Fibroblast of lung (primary cell): ENCODE data around the gene RSKR. TPM values are rescaled to one million over a fixed set of nuclear protein-coding genes. Genes with fewer than 3 reads are reported as not detected.
A peak's percentile ranks its signal among the peaks of the same experiment; 100 is the strongest.

ENCODE experiments used
- DNase-seq, 2 donors: peaks; one replicate each; pipeline versions ENCODE4 v3.0.0 to v3.0.0-alpha.2; 2010; ENCODE audit warnings: low read depth in 2 of 2
- H2AFZ ChIP-seq: 2 replicates; pipeline ENCODE4 v1.5.1; 2012; ENCODE audit warnings: low read length, control low read depth, inconsistent platforms
- H3K27ac ChIP-seq: 2 replicates; pipeline ENCODE4 v1.5.1; 2011; ENCODE audit warnings: low read length, control low read depth; ENCODE audit not compliant: insufficient read depth
- H3K27me3 ChIP-seq: 2 replicates; pipeline ENCODE4 v1.5.1; 2011; ENCODE audit warnings: mild to moderate bottlenecking, low read length; ENCODE audit not compliant: control insufficient read depth, insufficient read depth
- H3K36me3 ChIP-seq: 2 replicates; pipeline ENCODE4 v1.5.1; 2011; ENCODE audit warnings: low read length; ENCODE audit not compliant: control insufficient read depth, insufficient read depth
- H3K4me1 ChIP-seq: 2 replicates; pipeline ENCODE4 v1.5.1; 2011; ENCODE audit warnings: low read length; ENCODE audit not compliant: control insufficient read depth, insufficient read depth; ENCODE audit errors: extremely low read depth
- H3K4me2 ChIP-seq: 2 replicates; pipeline ENCODE4 v1.5.1; 2011; ENCODE audit warnings: low read length, control low read depth; ENCODE audit not compliant: insufficient read depth; ENCODE audit errors: extremely low read depth
- H3K4me3 ChIP-seq, 4 experiments: fragments of 200-600 bp in 1 of 4; sonication (generic) in 1 of 4; replicated peaks in 1 of 4; 2 replicates each; pipeline ENCODE4 v1.5.1; 2011 to 2016; ENCODE audit warnings: low read length in 4 of 4, low read depth in 3 of 4, mild to moderate bottlenecking in 3 of 4, control low read depth in 2 of 4, inconsistent platforms in 1 of 4, mixed read lengths in 1 of 4; ENCODE audit not compliant: insufficient read depth in 1 of 4; ENCODE audit errors: control extremely low read depth in 1 of 4
- H3K79me2 ChIP-seq: 2 replicates; pipeline ENCODE4 v1.5.1; 2012; ENCODE audit warnings: mild to moderate bottlenecking, low read length, inconsistent platforms; ENCODE audit not compliant: control insufficient read depth, insufficient read depth
- H3K9ac ChIP-seq: 2 replicates; pipeline ENCODE4 v1.5.1; 2011; ENCODE audit warnings: mild to moderate bottlenecking, low read length, control low read depth; ENCODE audit not compliant: insufficient read depth
- H3K9me3 ChIP-seq: 2 replicates; pipeline ENCODE4 v1.5.1; 2012; ENCODE audit warnings: low read depth, low read length; ENCODE audit not compliant: control insufficient read depth, insufficient read depth
- H4K20me1 ChIP-seq: 2 replicates; pipeline ENCODE4 v1.5.1; 2011; ENCODE audit warnings: low read length; ENCODE audit not compliant: control insufficient read depth, insufficient read depth; ENCODE audit errors: extremely low read depth
- EZH2 ChIP-seq: IDR thresholded peaks from 2 replicates; pipeline ENCODE4 v1.5.1; 2012; ENCODE audit warnings: low read length, control low read depth, mild to moderate bottlenecking; ENCODE audit errors: missing control alignments
- polyA plus RNA-seq, 2 donors: library from polyadenylated mRNA; depleted of rRNA in 1 of 2; stranded (reverse) in 1 of 2; unstranded in 1 of 2; fragments of >200 nt; gene quantifications; 2 replicates each; pipeline ENCODE4 v1.2.1, GENCODE V29; 2011 to 2012; ENCODE audit warnings: missing spikeins in 1 of 2
- total RNA-seq: library from RNA; depleted of rRNA; stranded (reverse); fragments of >200 nt; gene quantifications from 2 replicates; pipeline ENCODE4 v1.2.1, GENCODE V29; 2014
- TF ChIP-seq, protein P1 (sequence below), 2 donors: IDR thresholded peaks in 1 of 2; conservative IDR thresholded peaks in 1 of 2; 1 replicate in 1 of 2; 2 replicates in 1 of 2; pipeline ENCODE4 v1.5.1; 2011 to 2012; ENCODE audit warnings: low read length in 2 of 2, control low read depth in 1 of 2, inconsistent platforms in 1 of 2, low read depth in 1 of 2, mild to moderate bottlenecking in 1 of 2

RSKR gene
- total and polyA plus RNA-seq, 2 donors (not counting 1 experiment from before 2014, with no cell fraction given), result 1.8 to 3.8 TPM

DNA sequence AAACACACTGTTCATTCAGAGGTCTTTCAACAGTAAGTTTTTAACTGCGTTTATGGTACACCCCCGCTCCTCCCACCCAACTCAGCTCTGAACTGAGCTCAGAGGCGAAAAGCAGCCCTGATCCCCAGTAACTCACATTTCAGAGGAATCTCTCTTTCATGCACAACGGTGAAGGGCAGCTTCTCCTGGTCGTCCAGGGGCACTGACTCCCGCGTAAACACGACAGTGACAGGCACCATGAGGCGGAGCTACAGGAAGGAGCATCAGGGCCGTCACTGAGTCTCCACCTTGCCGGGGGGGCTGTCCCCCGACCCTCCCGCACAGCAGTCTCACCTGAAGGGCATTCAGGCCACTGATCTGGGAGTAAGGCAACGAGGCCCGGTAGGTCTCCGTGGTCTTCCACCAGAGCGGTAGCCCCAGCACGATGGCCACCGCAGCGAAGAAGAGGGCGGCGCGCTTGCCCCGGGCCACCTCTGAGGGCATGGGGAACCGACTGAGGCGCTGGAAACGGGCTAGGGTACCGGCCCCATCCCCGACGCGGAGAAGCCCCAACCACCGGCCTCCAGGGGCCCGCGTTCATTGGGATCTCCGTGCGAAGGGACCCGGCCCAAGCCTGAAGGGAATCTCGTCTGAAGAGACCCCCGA lies 43.1 kb downstream of the RSKR start:
- no peak for DNase-seq
- H3K4me2 ChIP-seq, result peak overlapping the region; percentile 89
- H3K4me3 ChIP-seq, result peak overlapping the region; percentile 80 to 94 (median 89)
- peak overlapping the region; percentile 59 for H2AFZ ChIP-seq
- H3K4me1 ChIP-seq, result no peaks in the 10 kb centered on the region
- peaks cover 5% of the 10 kb centered on the region for H3K36me3 ChIP-seq
- no peaks in the 10 kb centered on the region for H4K20me1 ChIP-seq
- no peaks in the 10 kb centered on the region for H3K27me3 ChIP-seq
- peak overlapping the region; percentile 59 for H3K27ac ChIP-seq
- peaks cover 12% of the 10 kb centered on the region for H3K79me2 ChIP-seq
- no peaks in the 10 kb centered on the region for H3K9me3 ChIP-seq
- peak overlapping the region; percentile 83 for H3K9ac ChIP-seq
- TF ChIP-seq, protein P1, sequence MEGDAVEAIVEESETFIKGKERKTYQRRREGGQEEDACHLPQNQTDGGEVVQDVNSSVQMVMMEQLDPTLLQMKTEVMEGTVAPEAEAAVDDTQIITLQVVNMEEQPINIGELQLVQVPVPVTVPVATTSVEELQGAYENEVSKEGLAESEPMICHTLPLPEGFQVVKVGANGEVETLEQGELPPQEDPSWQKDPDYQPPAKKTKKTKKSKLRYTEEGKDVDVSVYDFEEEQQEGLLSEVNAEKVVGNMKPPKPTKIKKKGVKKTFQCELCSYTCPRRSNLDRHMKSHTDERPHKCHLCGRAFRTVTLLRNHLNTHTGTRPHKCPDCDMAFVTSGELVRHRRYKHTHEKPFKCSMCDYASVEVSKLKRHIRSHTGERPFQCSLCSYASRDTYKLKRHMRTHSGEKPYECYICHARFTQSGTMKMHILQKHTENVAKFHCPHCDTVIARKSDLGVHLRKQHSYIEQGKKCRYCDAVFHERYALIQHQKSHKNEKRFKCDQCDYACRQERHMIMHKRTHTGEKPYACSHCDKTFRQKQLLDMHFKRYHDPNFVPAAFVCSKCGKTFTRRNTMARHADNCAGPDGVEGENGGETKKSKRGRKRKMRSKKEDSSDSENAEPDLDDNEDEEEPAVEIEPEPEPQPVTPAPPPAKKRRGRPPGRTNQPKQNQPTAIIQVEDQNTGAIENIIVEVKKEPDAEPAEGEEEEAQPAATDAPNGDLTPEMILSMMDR (conservative IDR thresholded peaks at IDR 0.05 in 1 of 2, IDR thresholded peaks at IDR 0.05 in 1 of 2; ENCODE audit: low read depth in 1 of 2, low read length in 2 of 2), result no peak
- TF ChIP-seq EZH2, result no peak

DNA sequence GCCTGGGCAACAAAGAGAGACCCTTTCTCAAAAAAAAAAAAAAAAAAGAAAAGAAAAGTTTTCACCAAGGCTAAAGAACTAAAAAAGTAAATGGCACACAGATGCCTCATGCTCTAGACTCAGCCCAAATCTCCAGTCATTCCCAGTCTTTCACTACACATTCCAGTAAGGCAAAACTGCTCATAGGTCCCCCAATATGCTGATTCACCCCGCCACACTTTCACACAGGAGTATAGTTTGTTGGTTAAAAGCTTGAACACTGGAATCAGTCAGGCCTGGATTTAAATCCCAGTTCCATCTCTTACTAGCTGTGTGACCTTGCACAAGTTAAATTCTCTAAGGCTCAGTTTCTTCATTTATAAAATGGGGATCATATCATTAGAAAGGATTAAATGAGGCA lies 44.5 kb downstream of the RSKR start:
- no peaks in the 10 kb centered on the region for H4K20me1 ChIP-seq
- peaks cover 3% of the 10 kb centered on the region for H3K36me3 ChIP-seq
- no peak for TF ChIP-seq EZH2
- TF ChIP-seq, protein P1 (conservative IDR thresholded peaks at IDR 0.05 in 1 of 2, IDR thresholded peaks at IDR 0.05 in 1 of 2; ENCODE audit: low read depth in 1 of 2, low read length in 2 of 2), result no peak
- DNase-seq, result no peak
- no peaks in the 10 kb centered on the region for H3K9me3 ChIP-seq
- H3K27ac ChIP-seq, result no peak overlapping the region
- H3K79me2 ChIP-seq, result peaks cover 12% of the 10 kb centered on the region
- H3K4me2 ChIP-seq, result no peak overlapping the region
- no peaks in the 10 kb centered on the region for H3K27me3 ChIP-seq
- peak overlapping the region in 1 of 4 experiments; percentile 89 for H3K4me3 ChIP-seq
- no peaks in the 10 kb centered on the region for H3K4me1 ChIP-seq
- H3K9ac ChIP-seq, result no peak overlapping the region
- no peak overlapping the region for H2AFZ ChIP-seq

DNA sequence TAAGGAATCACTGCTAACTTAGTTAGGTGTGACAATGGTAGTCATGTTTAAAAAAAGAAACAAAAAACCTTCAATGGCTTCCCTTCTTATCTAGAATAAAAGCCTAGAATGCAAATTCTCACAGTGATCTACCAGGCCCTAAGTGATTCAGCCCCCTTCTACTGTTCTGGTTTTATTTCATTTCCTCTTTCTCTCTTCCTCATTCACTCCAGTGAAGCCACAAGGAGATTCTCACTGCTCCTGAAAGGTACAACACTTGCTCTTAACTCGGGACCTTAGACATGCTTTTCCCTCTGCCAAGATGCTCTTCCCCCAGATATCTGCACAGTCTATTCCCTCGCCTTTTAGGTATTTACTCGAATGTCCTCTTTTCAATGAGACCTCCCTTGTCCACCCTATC lies 46.4 kb downstream of the RSKR start:
- peaks cover 7% of the 10 kb centered on the region for H3K4me1 ChIP-seq
- no peak overlapping the region for H3K27ac ChIP-seq
- H3K4me2 ChIP-seq, result no peak overlapping the region
- peaks cover 12% of the 10 kb centered on the region for H3K79me2 ChIP-seq
- no peak for DNase-seq
- H3K9me3 ChIP-seq, result no peaks in the 10 kb centered on the region
- H3K4me3 ChIP-seq, result no peak overlapping the region
- no peaks in the 10 kb centered on the region for H4K20me1 ChIP-seq
- no peak overlapping the region for H3K9ac ChIP-seq
- H3K27me3 ChIP-seq, result no peaks in the 10 kb centered on the region
- TF ChIP-seq, protein P1 (conservative IDR thresholded peaks at IDR 0.05 in 1 of 2, IDR thresholded peaks at IDR 0.05 in 1 of 2; ENCODE audit: low read depth in 1 of 2, low read length in 2 of 2), result no peak
- TF ChIP-seq EZH2, result no peak
- no peaks in the 10 kb centered on the region for H3K36me3 ChIP-seq
- H2AFZ ChIP-seq, result no peak overlapping the region
